GM18505 (cell line): ENCODE results near the gene SLC11A1.

Experiments
- ATAC-seq: cut with Tn5 transposase; IDR thresholded peaks from one replicate; pipeline ENCODE4 v1.9.1; 2021; ENCODE audit not compliant: unreplicated experiment
- POLR2A ChIP-seq: IDR thresholded peaks from 4 replicates; pipeline ENCODE4 v1.6.1; 2011; ENCODE audit warnings: borderline replicate concordance; ENCODE audit not compliant: insufficient read depth, insufficient read length; ENCODE audit errors: extremely low read depth

SLC11A1 gene

DNA sequence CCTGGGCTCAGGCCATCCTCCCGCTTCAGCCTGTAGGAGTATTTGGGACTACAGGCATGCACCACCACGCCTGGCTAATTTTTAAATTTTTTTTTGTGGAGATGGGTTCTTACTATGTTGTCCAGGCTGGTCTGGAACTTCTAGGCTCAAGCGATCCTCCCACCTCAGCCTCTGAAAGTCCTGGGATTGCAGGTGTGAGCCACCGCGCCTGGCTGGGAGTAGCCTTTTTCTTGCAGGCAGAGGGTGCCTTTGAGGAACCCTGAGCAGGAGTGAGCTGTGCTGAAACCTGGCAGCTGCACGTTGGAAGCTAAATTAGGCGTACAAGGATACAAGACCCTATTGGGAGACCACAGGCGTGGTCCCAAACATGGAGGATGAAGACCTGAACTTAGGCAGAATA lies 25.6 kb downstream of the SLC11A1 start:
- ATAC-seq, result no peak
- no peak for TF ChIP-seq POLR2A

DNA sequence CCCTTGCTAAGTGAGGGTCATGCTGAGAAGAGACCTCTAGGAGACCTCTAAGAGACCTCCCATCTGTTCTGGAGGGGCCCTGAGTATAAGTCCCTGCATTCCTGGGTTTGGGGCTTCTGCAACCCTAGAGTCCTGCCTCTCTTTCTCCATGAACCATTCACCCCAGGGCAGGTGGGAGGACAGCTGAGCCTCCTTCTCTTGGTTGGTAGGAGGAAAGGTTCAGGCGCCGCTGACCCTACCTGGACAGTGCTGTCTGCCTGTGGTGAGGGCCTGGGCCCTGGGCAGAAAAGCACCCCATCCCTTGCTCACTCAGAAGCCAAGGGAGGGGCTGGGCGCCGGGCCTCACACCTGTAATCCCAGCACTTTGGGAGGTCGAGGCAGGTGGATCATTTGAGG lies 36.2 kb downstream of the SLC11A1 start:
- TF ChIP-seq POLR2A, result no peak
- no peak for ATAC-seq

DNA sequence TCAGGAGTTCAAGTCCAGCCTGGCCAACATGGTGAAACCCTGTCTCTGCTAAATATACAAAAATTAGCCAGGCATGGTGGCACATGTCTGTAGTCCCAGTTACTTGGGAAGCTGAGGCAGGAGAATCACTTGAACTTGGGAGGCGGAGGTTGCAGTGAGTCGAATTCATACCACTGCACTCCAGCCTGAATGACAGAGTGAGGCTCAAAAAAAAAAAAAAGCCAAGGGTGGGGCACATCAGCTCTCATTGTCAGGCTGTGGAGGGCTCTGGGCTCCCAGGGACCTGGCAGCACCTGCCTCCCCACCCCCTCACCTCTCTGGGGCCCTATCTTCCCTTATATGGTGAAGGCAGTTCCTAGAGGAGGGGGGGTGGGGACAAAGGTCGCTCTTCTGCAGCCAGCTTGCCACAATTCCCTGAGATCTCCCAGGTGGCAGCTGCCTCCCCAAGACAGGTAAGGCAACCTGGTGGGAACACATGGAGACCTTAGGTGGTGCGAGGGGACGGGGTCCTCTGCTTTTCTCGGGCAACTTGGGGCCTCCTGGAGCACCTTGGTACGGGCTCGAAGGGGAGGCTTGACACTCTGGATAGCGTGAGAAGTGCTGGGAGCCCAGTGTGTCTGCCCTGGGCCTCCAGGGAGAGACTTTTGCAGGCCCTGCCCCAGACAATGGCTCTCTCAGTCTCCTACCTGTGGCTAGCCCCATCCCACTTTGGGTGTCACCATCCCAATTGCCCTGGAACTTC lies 36.8 kb downstream of the SLC11A1 start, which contains the start of gene VIL1:
Gene VIL1, plus strand, starts transcription at position 407 of the 742 bp plus-strand sequence. CDS start 4,656 bp downstream, outside the sequence.
- TF ChIP-seq POLR2A, result no peak
- ATAC-seq, result no peak

DNA sequence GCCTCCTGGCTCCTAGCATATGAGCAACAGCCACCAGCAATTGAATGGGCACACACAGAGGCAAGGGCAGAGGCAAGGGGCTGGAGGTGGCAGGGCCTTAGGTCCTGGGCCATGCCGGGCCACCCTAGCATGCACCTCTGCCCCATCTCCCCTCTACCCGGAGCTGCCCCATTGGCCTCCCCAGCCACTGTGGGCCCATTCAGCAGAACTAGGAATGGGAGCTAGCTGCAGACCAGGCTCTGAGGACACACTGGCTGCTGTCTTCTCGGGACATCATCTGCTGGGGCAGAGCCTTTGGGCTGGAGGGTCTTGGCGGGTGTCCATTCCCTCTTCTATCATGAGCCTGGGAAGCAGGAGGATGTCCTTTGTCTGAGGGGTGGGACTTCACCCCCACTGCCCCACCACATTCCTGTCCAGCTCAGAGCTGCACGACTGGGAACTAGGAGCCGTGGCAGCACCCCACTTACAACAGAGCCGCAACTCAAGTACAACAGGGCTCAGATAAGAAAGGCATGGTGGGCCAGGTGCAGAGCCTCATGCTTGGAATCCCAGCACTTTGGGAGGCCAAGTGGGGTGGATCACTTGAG lies 37.6 kb downstream of the SLC11A1 start:
- TF ChIP-seq POLR2A, result no peak
- ATAC-seq, result no peak

DNA sequence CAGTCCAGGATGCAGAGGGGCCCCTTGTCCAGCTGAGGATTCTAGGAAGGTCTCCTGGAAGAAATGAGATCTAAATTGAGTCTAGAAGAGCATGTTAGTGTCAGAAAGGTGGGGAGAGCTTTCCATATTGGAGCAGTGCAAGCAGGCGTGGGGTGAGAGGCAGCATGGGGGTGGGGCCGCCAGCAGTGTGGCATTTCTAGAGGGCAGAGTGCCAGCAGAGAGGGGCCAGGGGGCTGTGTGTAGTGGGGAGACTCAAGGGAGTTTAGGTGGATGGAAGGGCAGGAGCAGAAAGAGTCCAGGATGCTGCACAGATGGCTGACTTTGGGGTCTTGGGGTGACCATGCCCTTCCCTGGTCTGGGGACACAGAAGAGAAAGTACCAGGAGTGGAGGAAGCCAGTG lies 39.0 kb downstream of the SLC11A1 start:
- ATAC-seq, result no peak
- no peak for TF ChIP-seq POLR2A

DNA sequence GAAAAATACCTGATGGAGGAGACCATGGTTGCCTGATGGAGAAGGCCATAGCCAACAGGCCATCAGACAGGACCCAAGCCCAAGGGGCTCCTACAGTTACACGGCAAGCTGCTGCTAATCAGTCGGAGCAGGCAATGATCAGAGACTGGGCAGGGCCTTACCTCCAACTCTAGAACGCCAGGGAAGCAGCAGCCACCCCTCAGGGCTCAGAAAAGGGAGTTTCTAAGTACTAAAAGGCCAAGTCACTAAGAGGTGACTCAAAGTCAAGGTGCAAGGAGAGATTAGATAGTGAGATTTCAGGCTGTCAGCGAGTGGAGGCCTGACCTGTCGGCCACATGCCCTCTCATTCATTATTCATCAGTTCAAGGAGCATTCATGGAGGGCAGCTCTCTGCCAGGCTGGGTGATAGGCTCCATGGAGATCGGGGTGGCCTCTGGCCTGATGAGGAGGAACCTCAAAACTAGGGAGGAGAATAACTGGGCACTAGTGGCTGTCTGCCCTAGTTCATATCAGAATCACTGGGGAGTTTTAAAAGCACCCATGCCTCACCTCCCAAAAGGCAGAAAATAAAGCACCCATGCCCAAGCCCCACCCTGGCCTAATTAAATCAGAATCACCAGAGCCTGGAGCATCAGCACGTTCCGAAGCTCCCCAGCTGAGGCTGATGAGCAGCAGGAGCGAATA lies 40.5 kb downstream of the SLC11A1 start:
- no peak for ATAC-seq
- no peak for TF ChIP-seq POLR2A

DNA sequence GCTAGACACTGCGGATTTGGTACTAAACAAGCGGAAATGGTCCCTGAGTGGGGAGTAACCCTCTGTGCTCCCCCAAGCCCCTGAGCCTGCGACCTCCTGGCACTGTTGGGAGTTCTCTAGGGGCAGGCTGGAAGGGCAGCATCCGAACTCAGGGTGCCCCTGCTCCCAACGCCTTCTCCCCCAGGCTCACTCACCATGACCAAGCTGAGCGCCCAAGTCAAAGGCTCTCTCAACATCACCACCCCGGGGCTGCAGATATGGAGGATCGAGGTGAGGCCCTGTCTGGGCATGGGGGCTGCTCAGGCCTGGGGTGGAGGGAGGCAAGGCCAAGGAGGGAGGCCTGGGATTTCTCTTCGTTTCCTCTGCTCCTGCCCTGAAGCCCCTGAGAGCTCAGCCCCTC lies 41.5 kb downstream of the SLC11A1 start:
- TF ChIP-seq POLR2A, result no peak
- ATAC-seq, result no peak

DNA sequence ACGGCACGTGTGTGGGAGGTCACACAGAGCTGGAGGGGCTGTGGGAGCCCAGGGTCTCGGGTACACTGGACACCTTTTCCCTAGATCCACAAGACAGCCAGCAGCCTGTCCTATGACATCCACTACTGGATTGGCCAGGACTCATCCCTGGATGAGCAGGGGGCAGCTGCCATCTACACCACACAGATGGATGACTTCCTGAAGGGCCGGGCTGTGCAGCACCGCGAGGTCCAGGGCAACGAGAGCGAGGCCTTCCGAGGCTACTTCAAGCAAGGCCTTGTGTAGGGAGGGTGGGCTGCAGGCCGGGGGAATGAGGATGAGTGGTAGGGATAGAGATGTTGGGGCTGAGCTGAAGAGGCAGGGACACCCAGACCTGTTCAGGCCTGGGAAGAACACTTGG lies 43.5 kb downstream of the SLC11A1 start:
- no peak for TF ChIP-seq POLR2A
- no peak for ATAC-seq

DNA sequence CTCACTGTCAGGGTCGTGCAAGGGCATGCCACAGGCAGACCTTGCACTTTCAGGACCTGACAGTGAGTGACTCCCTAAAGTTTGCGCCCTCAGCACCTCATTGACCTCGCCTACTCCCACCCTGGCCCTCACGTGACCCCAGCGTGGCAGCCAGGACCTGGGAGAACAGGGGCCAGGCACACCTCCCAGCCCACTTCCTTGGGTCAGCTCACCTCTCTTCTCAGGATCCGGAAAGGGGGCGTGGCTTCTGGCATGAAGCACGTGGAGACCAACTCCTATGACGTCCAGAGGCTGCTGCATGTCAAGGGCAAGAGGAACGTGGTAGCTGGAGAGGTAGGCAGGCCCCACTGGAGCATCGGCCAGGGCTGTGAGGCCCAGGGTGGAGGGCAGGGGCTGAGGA lies 45.7 kb downstream of the SLC11A1 start:
- ATAC-seq, result no peak

DNA sequence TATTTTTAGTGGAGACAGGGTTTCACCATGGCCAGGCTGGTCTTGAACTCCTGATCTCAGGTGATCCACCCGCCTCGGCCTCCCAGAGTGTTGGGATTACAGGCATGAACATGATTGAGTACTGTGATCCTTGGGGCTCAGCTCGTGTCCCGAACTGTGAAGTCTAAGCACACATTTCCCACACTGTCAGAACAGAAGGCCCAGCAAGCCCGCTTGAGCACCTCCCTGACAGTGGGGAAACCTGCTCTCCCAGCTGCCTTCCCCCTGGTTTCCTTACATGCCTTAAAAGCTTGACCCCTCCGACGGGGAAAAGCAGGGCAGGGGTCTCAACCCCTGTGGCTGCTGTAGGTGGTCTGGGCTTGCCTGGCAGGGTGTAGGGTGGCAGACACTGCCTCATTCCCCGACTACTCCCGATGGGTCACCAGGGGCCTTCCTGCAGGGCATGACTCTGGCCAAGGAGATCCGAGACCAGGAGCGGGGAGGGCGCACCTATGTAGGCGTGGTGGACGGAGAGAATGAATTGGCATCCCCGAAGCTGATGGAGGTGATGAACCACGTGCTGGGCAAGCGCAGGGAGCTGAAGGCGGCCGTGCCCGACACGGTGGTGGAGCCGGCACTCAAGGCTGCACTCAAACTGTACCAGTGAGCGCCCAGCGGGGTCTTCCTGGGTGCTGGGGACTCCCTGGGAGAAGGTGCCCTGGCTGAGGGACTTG lies 46.9 kb downstream of the SLC11A1 start:
- no peak for TF ChIP-seq POLR2A
- no peak for ATAC-seq

More for the DNA sequence above, 45.7 kb downstream of the SLC11A1 start:
- no peak for TF ChIP-seq POLR2A

DNA sequence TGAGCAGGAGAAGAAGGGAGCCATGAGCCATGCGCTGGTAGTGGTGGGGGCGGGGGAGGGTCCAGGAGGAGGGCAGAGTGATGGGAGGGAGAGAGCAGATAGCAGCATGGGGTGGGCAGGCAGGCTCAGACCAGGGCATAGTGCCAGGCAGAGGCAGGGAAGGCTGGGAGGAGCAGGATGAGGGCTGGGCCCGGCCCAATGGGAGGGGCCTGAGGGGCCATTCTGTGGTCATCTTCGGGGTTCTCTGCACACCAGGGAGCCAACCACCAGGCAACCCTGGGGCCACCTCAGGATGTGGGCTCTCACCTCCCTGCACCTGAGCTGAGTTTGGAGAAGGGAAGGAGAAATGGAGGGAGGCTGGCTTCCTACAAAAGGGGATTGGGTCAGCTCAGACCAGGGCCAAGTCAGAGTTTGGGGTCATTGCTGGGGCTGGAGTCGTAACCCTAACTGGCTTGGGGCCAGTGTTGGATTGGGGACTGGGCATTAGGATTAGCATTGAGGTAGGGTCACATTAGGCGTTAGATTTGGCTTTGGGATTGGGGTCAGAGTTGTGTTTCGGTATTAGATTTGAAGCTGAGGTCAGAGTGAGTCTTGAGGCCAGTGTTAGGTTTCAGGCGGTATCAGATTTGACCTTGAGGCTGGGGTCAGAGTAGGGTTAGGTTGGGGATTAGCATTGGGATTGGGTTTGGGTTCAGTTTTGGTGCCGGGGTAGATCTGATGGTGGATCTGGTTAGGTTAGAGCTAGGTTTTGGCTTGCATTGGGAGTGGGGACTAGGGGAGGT lies 48.0 kb downstream of the SLC11A1 start:
- no peak for TF ChIP-seq POLR2A
- no peak for ATAC-seq

DNA sequence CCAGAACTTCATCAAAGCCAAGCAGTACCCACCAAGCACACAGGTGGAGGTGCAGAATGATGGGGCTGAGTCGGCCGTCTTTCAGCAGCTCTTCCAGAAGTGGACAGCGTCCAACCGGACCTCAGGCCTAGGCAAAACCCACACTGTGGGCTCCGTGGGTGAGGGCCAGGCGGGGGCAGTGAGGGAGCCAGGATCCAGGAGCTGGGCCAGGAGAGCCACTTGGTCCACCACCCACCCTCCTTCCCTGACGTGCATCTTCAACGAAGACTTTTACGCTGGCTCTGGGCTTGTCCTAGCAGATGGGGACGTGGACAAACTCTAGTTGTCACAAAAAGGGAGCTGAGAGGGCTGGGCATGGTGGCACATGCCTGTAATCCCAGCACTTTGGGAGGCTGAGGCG lies 48.6 kb downstream of the SLC11A1 start:
- ATAC-seq, result no peak
- no peak for TF ChIP-seq POLR2A

DNA sequence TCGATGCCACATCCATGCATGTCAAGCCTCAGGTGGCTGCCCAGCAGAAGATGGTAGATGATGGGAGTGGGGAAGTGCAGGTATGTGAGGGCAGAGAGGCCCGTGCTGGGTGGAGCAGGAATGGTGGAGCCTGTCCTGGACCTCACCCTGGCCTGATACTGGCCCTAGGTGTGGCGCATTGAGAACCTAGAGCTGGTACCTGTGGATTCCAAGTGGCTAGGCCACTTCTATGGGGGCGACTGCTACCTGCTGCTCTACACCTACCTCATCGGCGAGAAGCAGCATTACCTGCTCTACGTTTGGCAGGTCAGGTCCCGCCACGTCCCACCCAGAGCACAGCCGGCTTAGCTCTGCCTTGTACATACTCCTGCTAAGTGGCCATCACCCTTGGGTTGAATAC lies 49.8 kb downstream of the SLC11A1 start:
- ATAC-seq, result no peak
- no peak for TF ChIP-seq POLR2A
